NCI-H2029 (cell line): ENCODE data around the gene EDNRA.
"Not testable (repeated sequence)": the region's sequence is repeated elsewhere in the genome, so short reads cannot be mapped to it uniquely, and the experiment has no call there.

Experiments
- DNase-seq: peaks from one replicate; lab custom pipeline; 2025; lab: John Stamatoyannopoulos, UW

The EDNRA gene

DNA sequence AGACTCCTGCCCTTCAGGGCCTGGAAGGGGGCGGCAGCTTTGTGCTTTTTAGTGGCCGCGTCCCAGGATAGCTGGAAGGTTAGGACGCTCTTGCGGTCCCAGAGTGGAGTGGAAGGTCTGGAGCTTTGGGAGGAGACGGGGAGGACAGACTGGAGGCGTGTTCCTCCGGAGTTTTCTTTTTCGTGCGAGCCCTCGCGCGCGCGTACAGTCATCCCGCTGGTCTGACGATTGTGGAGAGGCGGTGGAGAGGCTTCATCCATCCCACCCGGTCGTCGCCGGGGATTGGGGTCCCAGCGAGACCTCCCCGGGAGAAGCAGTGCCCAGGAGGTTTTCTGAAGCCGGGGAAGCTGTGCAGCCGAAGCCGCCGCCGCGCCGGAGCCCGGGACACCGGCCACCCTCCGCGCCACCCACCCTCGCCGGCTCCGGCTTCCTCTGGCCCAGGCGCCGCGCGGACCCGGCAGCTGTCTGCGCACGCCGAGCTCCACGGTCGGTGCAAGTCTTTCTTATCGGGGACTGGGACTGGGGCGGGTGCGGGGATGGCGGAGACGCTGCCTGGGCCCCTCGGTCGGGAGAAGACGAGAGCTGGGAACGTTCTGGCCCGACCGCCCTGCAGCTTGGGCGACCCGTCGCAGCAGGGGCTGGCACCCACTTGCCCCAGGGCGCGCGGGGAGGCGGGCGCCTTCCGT, at the start of gene EDNRA:
Gene EDNRA, plus strand, starts transcription at position 207 of the 686 bp plus-strand sequence. CDS start 4,585 bp downstream, outside the sequence.
- no peak for DNase-seq

DNA sequence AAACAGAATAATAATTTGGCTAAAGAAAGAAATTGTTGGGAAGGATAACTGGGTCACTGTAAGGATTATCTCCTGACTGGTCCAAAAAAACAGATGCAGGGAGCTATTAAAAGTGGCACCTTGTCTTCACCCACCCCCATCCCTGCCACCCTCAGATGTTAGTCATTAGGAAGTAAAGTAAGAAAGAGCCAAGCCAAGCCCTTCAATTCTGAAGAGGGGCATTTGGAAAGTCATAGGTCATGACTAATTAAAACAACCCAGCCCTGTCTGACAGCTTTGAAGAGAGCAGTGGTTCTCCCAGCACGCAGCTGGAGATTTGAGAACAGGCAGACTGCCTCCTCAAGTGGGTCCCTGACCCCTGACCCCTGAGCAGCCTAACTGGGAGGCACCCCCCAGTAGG, 46.5 kb upstream of the EDNRA start:
- DNase-seq = not testable (repeated sequence)

GRCh38 chr4:147440442-147440841, 40.5 kb upstream of the EDNRA start:
- DNase-seq = no peak

- DNase-seq = no peak
Observed at GRCh38 chr4:147447786-147448185, 33.1 kb upstream of the EDNRA start.

DNA sequence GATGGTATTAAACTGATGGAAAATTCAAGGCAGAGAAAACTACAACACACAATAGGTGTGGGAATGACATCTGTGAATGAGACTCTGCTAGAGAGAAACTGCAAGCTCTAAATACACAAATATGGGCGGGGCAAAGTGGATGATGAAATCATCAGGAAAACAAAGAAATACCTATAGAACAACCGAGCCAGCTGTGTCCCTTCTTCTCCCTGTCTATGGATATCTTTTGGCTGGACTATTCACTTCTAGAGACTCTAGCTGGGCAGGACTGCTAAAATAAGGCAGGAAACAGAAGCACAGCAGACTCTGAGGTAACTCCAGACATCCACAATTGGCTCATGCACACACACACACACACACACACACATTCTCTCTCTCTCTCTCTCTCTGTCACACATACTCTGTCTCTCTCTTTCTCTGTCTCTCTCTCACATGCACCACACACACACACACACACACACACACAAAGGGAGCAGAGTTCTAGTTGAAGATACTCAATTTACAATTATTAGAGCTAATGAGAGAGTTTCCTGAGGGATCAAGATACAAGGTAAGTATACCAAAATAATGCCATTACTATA, 27.2 kb upstream of the EDNRA start:
- no peak for DNase-seq

- no peak for DNase-seq
Observed at GRCh38 chr4:147456706-147457105, 24.2 kb upstream of the EDNRA start.

- no peak for DNase-seq
Observed at GRCh38 chr4:147461161-147461560, 19.7 kb upstream of the EDNRA start.

GRCh38 chr4:147463065-147463464, 17.8 kb upstream of the EDNRA start:
- no peak for DNase-seq

GRCh38 chr4:147465461-147465860, 15.4 kb upstream of the EDNRA start:
- DNase-seq = no peak

DNA sequence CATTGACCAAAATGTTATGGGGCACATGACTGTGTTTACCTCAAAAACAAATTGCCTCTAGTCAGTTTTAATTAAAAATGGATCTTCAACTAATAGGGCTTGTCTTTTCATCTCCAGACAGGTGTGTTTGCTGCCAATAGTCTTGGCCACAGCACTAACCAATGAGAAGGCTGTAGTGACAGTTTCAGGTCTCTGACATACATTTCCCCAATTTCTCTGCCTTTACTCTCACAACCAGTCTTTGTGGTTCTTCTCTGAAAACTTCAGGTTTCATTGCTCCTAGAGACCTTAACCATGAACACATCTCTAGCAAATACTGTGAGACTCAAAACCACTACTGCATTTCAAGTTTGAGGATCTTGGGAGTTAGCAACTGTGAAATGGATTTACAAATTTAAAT, 3.5 kb upstream of the EDNRA start:
- no peak for DNase-seq

GRCh38 chr4:147479376-147479775, 1.5 kb upstream of the EDNRA start:
- DNase-seq = no peak

DNA sequence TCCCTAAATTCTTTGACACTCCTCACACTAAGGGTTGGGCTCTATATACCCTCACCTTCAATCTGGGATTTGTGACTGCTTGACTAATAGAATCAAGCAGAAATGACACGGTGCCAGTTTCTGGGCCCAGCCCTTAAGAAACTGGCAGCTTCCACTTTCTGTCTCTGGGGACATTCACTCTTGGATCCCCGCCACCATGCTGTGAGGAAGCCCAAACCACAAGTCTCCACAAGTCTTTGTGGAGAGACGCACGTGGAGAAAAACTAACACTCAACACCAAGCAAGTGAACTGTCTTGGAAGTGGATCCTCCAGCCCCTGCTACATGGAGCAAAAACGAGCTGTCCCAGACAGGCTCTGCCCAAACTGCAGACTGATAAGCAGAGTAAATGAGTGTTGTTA, 1.1 kb upstream of the EDNRA start:
- DNase-seq = no peak

- no peak for DNase-seq
Observed at GRCh38 chr4:147480502-147480890, 401 bp upstream of the EDNRA start.

DNA sequence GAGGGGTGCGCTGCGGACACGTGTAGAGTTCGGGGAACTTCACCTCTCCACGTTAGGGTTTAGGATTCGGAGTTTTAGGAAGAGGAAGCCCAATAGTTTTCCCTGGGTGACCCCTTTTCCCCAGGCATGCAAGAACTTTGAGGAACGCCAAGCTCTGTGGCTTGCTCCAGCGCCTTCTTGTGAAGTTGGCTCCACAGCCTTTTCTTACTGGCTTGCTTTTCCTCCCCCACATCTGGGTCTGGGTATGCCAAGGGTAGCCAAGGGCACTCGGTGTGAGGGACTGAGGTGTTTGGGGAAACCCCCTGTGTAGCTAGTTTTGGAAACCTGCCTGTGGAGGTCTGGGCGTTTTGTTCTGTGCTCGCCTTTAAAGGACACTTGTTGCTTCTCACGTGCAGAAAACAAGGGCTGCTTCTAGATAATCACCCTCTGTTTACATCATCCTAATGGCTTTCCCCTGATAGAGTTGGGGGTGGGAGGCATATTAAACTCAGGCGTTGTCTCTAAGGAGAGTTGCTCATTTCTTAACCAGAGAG, 746 bp downstream of the EDNRA start:
- DNase-seq = no peak

DNA sequence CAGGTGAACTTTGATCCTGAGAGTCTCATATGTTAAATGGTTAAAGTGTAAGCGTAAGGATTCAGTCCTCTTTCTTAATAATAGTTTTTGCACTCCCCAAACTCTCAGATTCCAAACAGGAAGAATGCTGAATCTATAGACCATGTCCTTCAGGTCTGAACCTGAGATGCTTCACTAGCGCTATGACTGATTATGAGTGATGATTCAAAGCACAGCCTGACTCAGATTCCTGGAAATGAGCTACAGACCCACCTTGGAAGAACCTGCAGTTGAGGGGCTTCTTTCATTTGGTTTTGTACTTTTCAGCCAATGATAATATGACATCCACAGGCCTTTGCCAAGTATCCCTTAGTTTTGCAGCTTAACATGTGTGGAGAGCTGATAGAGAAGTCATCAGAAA, 1.4 kb downstream of the EDNRA start:
- no peak for DNase-seq

- DNase-seq = no peak
Observed at GRCh38 chr4:147485167-147485566, 4.3 kb downstream of the EDNRA start.

- no peak for DNase-seq
Observed at GRCh38 chr4:147487616-147488015, 6.7 kb downstream of the EDNRA start.

DNA sequence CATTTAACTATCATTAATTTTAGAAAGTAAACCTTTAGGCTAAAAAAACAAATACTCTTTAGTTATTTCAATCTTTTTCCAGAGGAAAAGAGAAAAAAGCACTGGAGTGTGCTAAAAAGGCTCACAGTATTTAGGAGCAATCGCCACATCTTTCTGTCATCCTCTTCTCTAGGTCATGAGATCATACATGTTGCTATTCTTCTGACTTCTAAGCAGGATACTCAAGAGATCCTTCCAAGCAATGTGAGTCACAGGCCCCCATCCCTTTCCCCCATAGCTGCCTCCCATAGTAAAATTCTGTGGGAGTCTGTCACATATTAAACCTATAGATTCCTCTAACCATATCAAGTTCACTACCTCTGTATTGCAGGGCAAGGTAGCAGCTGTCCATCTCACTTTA, 7.7 kb downstream of the EDNRA start:
- DNase-seq = no peak

DNA sequence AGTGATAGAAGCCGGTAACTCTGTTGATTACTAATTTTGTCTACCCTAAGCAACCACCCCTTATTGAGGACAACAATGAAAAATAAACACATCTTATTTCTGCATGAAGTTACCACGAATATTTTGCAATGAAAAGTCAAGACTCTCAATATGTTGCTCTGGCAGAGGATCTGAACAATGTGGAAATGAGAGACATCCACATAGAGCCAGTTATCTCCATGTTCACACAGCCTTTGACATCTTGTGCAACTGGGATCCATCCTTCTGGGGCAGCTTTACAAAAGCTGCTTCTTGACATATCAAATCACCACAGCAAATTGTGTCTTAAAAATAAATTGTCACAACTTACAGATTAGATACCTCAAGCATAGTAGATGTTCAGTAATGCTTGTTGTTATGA, 10.2 kb downstream of the EDNRA start:
- DNase-seq = no peak

GRCh38 chr4:147492306-147492705, 11.4 kb downstream of the EDNRA start:
- DNase-seq = no peak

DNA sequence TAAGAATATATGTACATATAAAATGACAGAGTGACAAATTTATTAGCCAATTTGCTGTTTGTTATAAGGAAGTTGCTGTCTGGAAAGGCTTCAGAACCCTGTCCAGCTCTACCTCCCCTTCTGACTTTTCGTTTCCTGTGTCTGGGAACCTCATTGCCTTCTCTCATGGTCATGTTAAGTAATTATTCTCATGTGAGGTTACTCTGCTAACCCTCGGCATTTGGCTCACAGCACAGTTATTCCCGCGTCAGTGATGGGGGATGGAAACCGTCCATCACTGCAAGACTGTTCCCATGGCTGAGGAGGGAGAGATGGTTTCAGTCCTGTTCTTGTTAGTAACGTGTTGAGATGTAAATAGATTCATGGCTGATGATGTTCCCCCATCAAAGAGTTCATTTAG, 11.9 kb downstream of the EDNRA start:
- DNase-seq = no peak

- DNase-seq = no peak
Observed at GRCh38 chr4:147493307-147493706, 12.4 kb downstream of the EDNRA start.

- no peak for DNase-seq
Observed at GRCh38 chr4:147494301-147494700, 13.4 kb downstream of the EDNRA start.

- no peak for DNase-seq
Observed at GRCh38 chr4:147496500-147496899, 15.6 kb downstream of the EDNRA start.
